K562 (cell line): Measurements from ENCODE around the gene KIAA1614. TPM values are rescaled to one million over a fixed set of nuclear protein-coding genes. Genes with fewer than 3 reads are reported as not detected.

Source experiments
- ATAC-seq: fragments of 200-7000 bp; cut with Tn5 transposase; 3 replicates; pipeline ENCODE4 v1.9.1; 2020; ENCODE audit warnings: moderate library complexity
- BruUV-seq: library from RNA; stranded (reverse); fragments of 400-500 nt; replicated peaks from 2 replicates; lab custom pipeline; 2021; lab: Mats Ljungman, UMichigan
- CTCF ChIA-PET: fragments of 300-600 bp; formaldehyde crosslinking; extraction: SDS; loops from one replicate; lab custom pipeline; 2021; ENCODE audit warnings: low intra/inter-chr PET ratio; lab: Yijun Ruan, JAX
- POLR2A ChIA-PET: fragments of 300-600, 350-650 bp; sonication (Branson Sonifier 250); formaldehyde crosslinking; extraction: SDS; loops from one replicate; lab custom pipeline; 2021; ENCODE audit warnings: antibody characterized with exemption, inconsistent platforms; lab: Yijun Ruan, JAX
- DNase-seq, 4 experiments: peaks; one replicate each; pipeline versions ENCODE4 v3.0.0 to v3.0.0-alpha.2; 2011 to 2018; ENCODE audit warnings: low spot score in 3 of 4, mixed read lengths in 3 of 4; ENCODE audit errors: extremely low read depth in 1 of 4
- FAIRE-seq: peaks from 2 replicates; lab custom pipeline; 2011; peaks lifted over from hg19 to GRCh38; lab: Jason Lieb, UNC
- H2AFZ ChIP-seq: 2 replicates; pipeline ENCODE4 v1.6.0; 2011; ENCODE audit warnings: low read depth, low read length, control low read depth, inconsistent platforms
- H3K27ac ChIP-seq: fragments of 200-600 bp; 3 replicates; pipeline ENCODE4 v1.8.0; 2011; ENCODE audit warnings: low read depth, mild to moderate bottlenecking, control low read depth, inconsistent platforms, low read length, moderate library complexity, mixed read lengths; ENCODE audit errors: extremely low read depth
- H3K27me3 ChIP-seq, 2 experiments: fragments of 300-600 bp in 1 of 2; 2 replicates in 1 of 2; 3 replicates in 1 of 2; pipeline versions ENCODE4 v1.6.0 to v1.8.0; 2011; ENCODE audit warnings: inconsistent platforms in 2 of 2, low read length in 2 of 2, mild to moderate bottlenecking in 1 of 2, mixed read lengths in 1 of 2, moderate library complexity in 1 of 2; ENCODE audit not compliant: control insufficient read depth in 2 of 2, insufficient read depth in 2 of 2
- H3K36me3 ChIP-seq: fragments of 300-600 bp; 3 replicates; pipeline ENCODE4 v1.8.0; 2011; ENCODE audit warnings: mild to moderate bottlenecking, low read length, inconsistent platforms; ENCODE audit not compliant: control insufficient read depth, insufficient read depth
- H3K4me1 ChIP-seq, 2 experiments: fragments of 200-600 bp in 1 of 2; replicated peaks in 1 of 2; 2 replicates in 1 of 2; 3 replicates in 1 of 2; pipeline versions ENCODE4 v1.5.1 to v1.8.0; 2011; ENCODE audit warnings: inconsistent platforms in 2 of 2, low read length in 2 of 2, mild to moderate bottlenecking in 1 of 2, mixed read lengths in 1 of 2, moderate library complexity in 1 of 2; ENCODE audit not compliant: control insufficient read depth in 2 of 2, insufficient read depth in 2 of 2
- H3K4me2 ChIP-seq: 2 replicates; pipeline ENCODE4 v1.6.1; 2011; ENCODE audit warnings: low read length, control low read depth, inconsistent platforms, mixed read lengths; ENCODE audit not compliant: insufficient read depth
- H3K4me3 ChIP-seq: fragments of 200-600 bp; sonication (generic), shearing (Covaris generic); 2 replicates; pipeline ENCODE4 v1.5.1; 2016; ENCODE audit warnings: control low read depth, inconsistent platforms
- H3K79me2 ChIP-seq: fragments of 200-600 bp; 3 replicates; pipeline ENCODE4 v1.8.0; 2011; ENCODE audit warnings: low read length, inconsistent platforms; ENCODE audit not compliant: control insufficient read depth, insufficient read depth
- H3K9ac ChIP-seq, 2 experiments: 2 replicates each; pipeline versions ENCODE4 v1.6.0 to v1.6.1; 2011; ENCODE audit warnings: low read depth in 2 of 2, low read length in 2 of 2, control low read depth in 1 of 2, inconsistent platforms in 1 of 2, mild to moderate bottlenecking in 1 of 2, mixed read lengths in 1 of 2; ENCODE audit not compliant: insufficient read depth in 1 of 2
- H3K9me1 ChIP-seq: one replicate; pipeline ENCODE4 v1.6.0; 2011; ENCODE audit warnings: inconsistent platforms, mild to moderate bottlenecking, low read length, moderate library complexity; ENCODE audit not compliant: control insufficient read depth, insufficient read depth
- H3K9me3 ChIP-seq: replicated peaks from 2 replicates; pipeline ENCODE4 v1.5.1; 2011; ENCODE audit warnings: low read depth, low read length, inconsistent platforms; ENCODE audit not compliant: control insufficient read depth, insufficient read depth
- H4K20me1 ChIP-seq: replicated peaks from 2 replicates; pipeline ENCODE4 v1.6.1; 2011; ENCODE audit warnings: low read length, inconsistent platforms, mixed read lengths; ENCODE audit not compliant: control insufficient read depth, insufficient read depth
- CCNT2 ChIP-seq: IDR thresholded peaks from 2 replicates; pipeline ENCODE4 v1.6.1; 2011; ENCODE audit warnings: borderline replicate concordance, low read depth, mild to moderate bottlenecking, moderate library complexity, mixed read lengths, low read length; ENCODE audit not compliant: insufficient read length; ENCODE audit errors: extremely low read depth
- WGBS: fragments of 100-300 bp; shearing (Covaris generic); methylation state at CpG from one replicate; pipeline ENCODE4 v1.1.6; 2016; ENCODE audit warnings: low coverage, mixed read lengths; ENCODE audit not compliant: insufficient coverage; ENCODE audit errors: missing lambda C conversion rate; 5-methylcytosine and 5-hydroxymethylcytosine counted together
- in situ Hi-C: fragments of 300-500 bp; cut with MboI; formaldehyde crosslinking; loops from 4 replicates; pipeline ENCODE4 v1.15.0; 2018; ENCODE audit warnings: inconsistent platforms, mixed read lengths
- intact Hi-C: fragments of 100-400 bp; cut with micrococcal nuclease; formaldehyde crosslinking; loops from 2 replicates; pipeline ENCODE4 v1.14.2; 2022
- polyA plus RNA-seq, 8 experiments: library from polyadenylated mRNA; depleted of rRNA in 4 of 8; stranded (reverse) in 5 of 8; unstranded in 3 of 8; fragments of >200 nt; fragmentation: Nextera tagmentation in 2 of 8; fragmentation: Illumina TruSeq in 1 of 8; extraction: Ambion mirVana in 2 of 8; extraction: Trizol in 1 of 8; gene quantifications; 2 replicates each; pipeline versions ENCODE4 v1.2.1 to v1.2.3, GENCODE V29; 2011 to 2014; ENCODE audit warnings: inconsistent platforms in 1 of 8, missing spikeins in 1 of 8
- total RNA-seq, 7 experiments: library from RNA; depleted of rRNA in 6 of 7; stranded (reverse); fragments of >200 nt in 6 of 7; fragmentation: Illumina TruSeq in 2 of 7; extraction: Trizol in 2 of 7; gene quantifications; 2 replicates each; pipeline versions ENCODE4 v1.2.1 to v1.2.3, GENCODE V29; 2011 to 2021; ENCODE audit warnings: low replicate concordance in 1 of 7
- TF ChIP-seq, protein P1 (sequence below): fragments of 450-650 bp; IDR thresholded peaks from 2 replicates; pipeline ENCODE4 v1.6.1; 2016; ENCODE audit warnings: mild to moderate bottlenecking

KIAA1614 gene
- total and polyA plus RNA-seq, 9 of the 15 experiments (the other 6 are each of a cell fraction or from before 2014, with no cell fraction given), result 0.01 to 1.1 (median 0.15) TPM; not detected in 1

DNA sequence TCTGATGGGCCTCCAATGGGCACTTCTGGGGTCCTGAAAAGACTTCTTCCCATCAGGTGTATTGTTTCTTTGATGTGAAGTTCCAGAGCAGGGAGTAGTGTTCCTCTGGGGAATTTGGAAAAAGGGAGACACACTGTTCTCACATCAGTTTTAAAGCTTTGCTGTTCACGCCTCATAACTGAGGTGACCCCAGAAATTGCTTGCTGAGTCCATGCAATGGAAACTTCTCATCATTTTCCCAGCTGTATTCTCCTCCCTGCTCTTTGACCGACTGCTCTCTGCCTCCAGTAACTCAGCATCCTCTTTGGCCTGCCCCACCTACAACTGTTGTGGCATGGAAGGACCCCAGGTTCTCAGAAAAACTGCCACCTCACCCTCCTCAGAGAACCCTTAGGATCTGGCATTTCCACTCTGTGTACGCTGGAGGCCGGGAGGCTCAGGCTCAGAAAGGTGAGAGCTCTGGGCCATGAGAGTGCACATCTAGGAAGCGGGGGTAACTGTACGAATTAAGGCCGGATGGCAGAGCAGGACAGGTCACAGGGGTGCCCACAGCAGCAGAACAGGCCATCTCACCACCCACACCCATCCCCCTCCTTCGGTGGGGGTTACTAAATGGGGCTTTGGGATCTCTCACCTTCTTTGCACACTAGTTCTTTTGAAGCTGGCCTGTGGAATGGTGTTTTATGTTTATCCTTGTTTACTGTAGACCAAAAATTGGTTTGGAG lies 58.7 kb downstream of the KIAA1614 start:
- peaks cover 20% of the 10 kb centered on the region for H4K20me1 ChIP-seq
- in situ Hi-C loops, result no loop called here
- peaks cover 52% of the 10 kb centered on the region for H3K36me3 ChIP-seq
- H3K4me1 ChIP-seq, result peaks cover 3 to 11% of the 10 kb centered on the region in 2 experiments; a peak in 4 of 5 replicates
- H3K4me3 ChIP-seq, result no peak overlapping the region
- no peaks in the 10 kb centered on the region for H3K27me3 ChIP-seq
- no peaks in the 10 kb centered on the region for H3K9me1 ChIP-seq
- ChIA-PET POLR2A (no interaction called here), CTCF (no interaction called here)
- H3K9me3 ChIP-seq, result no peaks in the 10 kb centered on the region
- no peaks in the 10 kb centered on the region for H3K79me2 ChIP-seq
- DNase-seq (no peak), FAIRE-seq (no peak), ATAC-seq (no peak)
- BruUV-seq, result no TSS peak
- WGBS, result 83% methylated on average over 8 of the region's 8 CpGs
- intact Hi-C loops, result no loop called here
- H3K9ac ChIP-seq, result no peak overlapping the region
- no peak overlapping the region for H3K27ac ChIP-seq
- TF ChIP-seq CCNT2, result peak; percentile 2
- TF ChIP-seq, protein P1, sequence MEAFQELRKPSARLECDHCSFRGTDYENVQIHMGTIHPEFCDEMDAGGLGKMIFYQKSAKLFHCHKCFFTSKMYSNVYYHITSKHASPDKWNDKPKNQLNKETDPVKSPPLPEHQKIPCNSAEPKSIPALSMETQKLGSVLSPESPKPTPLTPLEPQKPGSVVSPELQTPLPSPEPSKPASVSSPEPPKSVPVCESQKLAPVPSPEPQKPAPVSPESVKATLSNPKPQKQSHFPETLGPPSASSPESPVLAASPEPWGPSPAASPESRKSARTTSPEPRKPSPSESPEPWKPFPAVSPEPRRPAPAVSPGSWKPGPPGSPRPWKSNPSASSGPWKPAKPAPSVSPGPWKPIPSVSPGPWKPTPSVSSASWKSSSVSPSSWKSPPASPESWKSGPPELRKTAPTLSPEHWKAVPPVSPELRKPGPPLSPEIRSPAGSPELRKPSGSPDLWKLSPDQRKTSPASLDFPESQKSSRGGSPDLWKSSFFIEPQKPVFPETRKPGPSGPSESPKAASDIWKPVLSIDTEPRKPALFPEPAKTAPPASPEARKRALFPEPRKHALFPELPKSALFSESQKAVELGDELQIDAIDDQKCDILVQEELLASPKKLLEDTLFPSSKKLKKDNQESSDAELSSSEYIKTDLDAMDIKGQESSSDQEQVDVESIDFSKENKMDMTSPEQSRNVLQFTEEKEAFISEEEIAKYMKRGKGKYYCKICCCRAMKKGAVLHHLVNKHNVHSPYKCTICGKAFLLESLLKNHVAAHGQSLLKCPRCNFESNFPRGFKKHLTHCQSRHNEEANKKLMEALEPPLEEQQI, result no peak
- TF ChIP-seq, all 486 proteins: peak for 1
- Histone ChIP-seq H2AFZ (no peak overlapping the region), H3K4me2 (no peak overlapping the region; the same call in 1 of the 2 replicates)
